GM10266 (cell line): ENCODE measurements around the gene COL12A1.
A peak's percentile ranks its signal among the peaks of the same experiment; 100 is the strongest.

Experiments
- DNase-seq: peaks from one replicate; pipeline ENCODE4 v3.0.0; 2012; ENCODE audit errors: extremely low spot score
- CTCF ChIP-seq: IDR thresholded peaks from 2 replicates; pipeline ENCODE4 v1.5.1; 2012; ENCODE audit warnings: mild to moderate bottlenecking, low read depth; ENCODE audit not compliant: control insufficient read depth, insufficient read depth; ENCODE audit errors: missing control alignments

Gene COL12A1

GRCh38 chr6:75204959-75205775, 686 bp downstream of the COL12A1 start:
- peak; percentile 7 for DNase-seq

GRCh38 chr6:75204217-75204958, 1.5 kb downstream of the COL12A1 start:
- peak; percentile 68 for TF ChIP-seq CTCF
- DNase-seq, result peak; percentile 55

More at GRCh38 chr6:75204959-75205775, 686 bp downstream of the COL12A1 start:
- TF ChIP-seq CTCF, result no peak

GRCh38 chr6:75203721-75204120, 2.1 kb downstream of the COL12A1 start:
- no peak for DNase-seq

GRCh38 chr6:75202676-75203131, 3.1 kb downstream of the COL12A1 start:
- TF ChIP-seq CTCF, result no peak
- DNase-seq, result peak; percentile 6

More at GRCh38 chr6:75203721-75204120, 2.1 kb downstream of the COL12A1 start:
- TF ChIP-seq CTCF, result no peak

DNA sequence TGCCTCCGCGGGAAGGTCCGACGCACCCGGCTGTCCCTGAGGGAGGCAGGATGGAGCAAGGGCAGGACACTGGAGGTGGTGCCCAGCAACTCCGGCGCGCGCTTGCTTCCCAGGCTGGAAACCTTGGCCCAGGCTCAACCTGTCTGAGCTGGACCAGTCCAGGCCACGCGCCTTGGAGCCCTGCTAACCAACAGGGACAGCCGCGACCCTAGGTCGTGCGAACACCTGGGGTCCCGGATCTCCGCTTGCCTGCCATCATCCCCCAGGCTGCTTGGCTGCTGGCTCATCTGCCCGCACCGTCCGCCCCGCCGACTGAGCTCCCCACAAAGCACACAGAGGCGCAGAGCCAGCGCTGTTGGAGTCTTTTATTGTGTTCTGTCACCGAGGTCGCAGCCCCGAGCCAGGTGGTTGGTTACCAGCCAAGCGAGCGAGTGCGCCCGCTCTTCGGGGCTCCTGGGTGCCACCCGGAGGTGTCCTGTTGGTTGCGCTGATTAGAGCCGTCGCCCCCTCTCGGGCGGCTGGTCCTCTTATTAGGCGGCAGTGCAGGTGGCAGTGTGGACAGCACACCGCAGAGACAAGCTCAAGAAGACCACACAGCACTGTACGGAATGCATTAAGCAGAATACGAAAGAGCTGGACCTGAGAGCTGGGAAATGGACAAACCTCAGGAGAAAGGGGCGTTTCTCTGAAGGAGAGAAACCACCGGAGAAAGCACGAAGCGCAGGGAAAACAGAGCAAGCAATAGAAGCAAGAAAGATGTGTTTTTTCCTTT, 3.8 kb downstream of the COL12A1 start:
- no peak for TF ChIP-seq CTCF
- DNase-seq, result no peak

DNA sequence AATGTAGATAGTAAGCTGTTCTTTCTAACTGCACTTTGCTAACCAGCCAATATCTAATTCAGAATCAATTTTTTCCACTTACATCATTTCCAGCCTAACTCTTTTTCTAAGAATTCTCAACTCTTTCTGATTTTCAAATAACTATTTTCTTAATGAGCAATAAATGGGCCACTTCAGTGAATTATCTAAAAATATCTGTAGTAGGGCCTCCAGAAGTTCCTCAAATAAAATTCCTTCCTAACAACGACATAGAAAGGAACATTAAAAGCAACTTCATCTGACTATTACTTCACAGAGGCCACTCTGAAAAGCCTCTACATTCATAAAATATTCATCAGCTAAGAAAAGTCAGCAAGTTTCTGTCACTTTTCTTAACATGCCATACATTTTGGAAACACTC, 4.8 kb downstream of the COL12A1 start:
- no peak for TF ChIP-seq CTCF
- no peak for DNase-seq
